HCEC 1CT (cell line): ENCODE data around the gene PRKCH.
A peak's percentile ranks its signal among the peaks of the same experiment; 100 is the strongest.
"Not testable (repeated sequence)": the region's sequence is repeated elsewhere in the genome, so short reads cannot be mapped to it uniquely, and the experiment has no call there.

ENCODE experiments used
- DNase-seq: peaks from one replicate; pipeline ENCODE4 v3.0.0-alpha.2; 2017

PRKCH gene

DNA sequence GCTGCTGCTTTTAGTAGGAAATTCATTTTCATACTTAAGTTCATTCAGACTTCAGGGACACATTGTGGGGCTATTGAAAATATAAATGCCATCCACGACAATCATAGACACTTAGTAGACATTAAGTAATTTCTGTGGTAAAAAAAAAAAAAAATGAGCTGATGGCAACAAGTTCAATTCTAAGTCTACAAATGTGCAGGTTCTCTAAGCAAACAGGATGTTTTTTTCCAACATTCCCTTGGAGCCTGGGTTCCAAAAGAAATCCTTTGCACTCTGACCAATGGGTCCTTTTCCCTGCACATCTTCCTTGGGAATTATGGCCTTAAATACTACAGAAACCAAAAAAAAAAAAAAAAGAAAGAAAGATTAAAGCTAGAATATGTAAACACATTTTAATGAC, 198.4 kb downstream of the PRKCH start:
- no peak for DNase-seq

DNA sequence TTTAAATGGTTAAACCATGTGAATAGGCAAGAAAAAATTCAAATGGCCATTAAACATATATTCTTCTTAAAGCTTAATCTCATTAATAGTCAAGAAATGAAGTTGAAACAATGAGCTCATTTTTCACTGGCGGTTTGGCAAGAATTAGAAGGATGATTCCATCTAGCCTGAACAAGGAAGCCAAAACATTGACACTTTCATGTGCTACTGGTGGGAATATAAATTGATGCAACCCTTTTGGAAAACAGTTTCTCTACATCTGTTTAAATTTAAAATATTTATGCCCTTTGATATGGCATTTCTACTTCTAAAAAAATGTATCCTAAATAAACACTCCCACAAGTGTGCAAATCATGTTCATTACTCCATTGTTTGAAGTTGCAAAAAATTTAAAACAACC, 199.2 kb downstream of the PRKCH start:
- peak; percentile 48 for DNase-seq

DNA sequence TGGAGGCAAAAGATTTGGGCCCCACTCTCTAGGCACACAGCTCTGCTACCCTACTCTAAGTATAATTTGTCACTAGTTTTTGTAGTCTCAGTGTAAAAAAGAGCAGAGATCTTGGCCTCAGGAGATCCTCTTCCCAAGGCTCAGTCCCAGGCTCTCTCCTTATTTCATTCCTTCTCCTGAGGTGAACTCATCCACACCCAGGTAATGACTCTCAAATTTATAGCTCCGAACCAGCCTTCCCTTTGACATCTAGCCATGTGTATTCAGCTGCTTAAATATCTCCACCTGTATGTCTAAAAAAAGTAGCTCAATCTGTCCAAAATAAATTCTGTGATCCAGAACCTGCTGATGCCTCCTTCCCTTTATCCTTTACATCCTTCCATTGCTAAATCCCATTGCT, 200.4 kb downstream of the PRKCH start:
- no peak for DNase-seq

DNA sequence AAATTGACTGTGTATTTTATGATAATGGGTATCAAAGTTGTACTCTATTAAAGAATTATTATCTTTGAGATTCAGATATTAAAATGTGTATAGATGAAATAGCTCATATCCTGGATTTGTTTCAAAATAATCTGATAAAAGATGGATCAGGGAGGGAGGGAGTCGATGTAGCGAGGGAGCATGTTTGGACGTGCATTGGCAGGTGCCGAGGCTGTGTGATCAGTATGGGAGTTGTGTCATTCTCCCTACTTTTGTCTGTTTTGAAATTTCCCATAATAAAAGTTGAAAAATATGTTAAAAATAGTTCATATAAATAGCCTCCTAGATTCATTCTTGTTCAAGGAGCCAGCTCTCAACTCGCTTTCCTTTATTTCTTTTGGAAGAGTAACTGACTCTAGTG, 202.4 kb downstream of the PRKCH start:
- DNase-seq: no peak

DNA sequence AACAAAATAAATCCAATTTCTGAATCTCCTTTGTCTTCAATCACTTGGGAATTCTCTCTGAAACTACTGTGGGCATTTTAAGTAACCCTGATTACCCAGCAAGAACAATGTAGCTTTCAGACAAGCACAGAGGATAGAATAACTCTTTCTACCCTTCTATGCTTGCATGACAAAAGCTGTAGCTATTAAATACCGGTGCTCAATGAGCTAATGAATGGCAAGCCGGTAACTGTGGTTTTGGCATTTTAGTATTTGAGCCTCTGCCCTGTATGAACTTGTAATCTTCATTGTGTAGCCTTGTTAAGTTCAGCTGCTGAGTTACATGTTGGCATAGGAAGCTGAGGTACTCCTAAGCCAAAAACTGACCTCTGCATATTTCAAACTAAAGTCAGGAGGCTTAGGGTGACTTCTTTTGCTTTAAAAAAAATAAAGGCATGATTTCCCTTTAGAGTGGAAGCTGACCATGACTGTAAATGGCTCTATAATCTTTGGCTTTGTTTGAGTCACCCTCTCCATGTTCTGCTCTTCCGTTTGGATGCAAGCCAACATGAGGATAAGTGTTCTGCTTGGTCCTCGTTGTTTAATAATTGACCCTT, 202.9 kb downstream of the PRKCH start:
- DNase-seq: peak; percentile 82

DNA sequence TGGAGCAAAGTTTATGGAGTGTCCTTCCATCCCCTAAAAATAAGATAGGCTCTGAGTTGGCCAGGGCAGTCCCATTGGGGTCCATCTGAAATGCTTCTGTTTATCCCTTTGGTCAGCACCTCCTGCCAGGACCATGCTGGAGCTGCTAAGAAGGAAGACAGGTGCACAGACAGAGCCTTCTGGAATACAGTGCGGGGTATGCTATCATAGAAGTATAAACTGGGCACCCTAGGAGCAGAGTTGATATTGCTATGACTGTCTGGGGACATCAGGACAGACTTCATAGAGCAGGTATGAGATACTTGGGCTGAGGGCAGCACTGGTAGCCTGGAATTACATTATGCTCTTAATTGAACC, 203.5 kb downstream of the PRKCH start:
- no peak for DNase-seq

DNA sequence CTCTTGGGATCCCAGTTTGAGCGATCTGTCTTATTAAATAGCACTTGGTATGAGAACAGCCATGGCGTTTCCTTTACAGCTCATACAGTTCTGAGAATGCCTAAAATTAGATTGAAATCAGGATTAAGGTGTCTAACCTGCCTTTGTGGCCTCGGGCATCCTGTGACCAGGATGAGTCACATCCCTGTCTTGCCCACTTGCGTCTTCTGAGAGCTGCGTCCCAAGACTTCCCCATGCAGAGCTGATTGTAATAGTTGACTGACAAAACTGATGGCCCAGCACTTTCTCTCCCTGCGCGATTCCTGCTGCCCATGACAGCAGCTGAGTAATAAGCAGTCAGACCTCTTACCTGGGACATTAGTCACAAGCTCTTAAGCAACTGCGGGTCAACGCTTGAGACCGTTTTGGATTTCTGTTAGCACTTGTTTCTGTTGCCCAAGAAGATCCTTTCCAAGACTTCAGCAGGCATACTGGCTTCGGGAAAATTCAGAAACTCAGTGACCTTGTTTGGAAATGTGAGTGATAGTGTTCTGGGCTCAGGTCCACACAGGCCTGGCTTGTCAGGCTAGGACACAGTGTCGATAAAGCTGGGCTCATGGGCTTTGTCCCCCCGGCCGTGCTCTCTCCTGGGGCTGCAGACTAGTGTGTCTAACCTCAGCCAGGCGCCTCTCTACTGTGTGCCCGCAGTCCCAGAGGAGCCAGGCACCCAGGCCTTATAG, 204.1 kb downstream of the PRKCH start:
- DNase-seq: peak; percentile 46

DNA sequence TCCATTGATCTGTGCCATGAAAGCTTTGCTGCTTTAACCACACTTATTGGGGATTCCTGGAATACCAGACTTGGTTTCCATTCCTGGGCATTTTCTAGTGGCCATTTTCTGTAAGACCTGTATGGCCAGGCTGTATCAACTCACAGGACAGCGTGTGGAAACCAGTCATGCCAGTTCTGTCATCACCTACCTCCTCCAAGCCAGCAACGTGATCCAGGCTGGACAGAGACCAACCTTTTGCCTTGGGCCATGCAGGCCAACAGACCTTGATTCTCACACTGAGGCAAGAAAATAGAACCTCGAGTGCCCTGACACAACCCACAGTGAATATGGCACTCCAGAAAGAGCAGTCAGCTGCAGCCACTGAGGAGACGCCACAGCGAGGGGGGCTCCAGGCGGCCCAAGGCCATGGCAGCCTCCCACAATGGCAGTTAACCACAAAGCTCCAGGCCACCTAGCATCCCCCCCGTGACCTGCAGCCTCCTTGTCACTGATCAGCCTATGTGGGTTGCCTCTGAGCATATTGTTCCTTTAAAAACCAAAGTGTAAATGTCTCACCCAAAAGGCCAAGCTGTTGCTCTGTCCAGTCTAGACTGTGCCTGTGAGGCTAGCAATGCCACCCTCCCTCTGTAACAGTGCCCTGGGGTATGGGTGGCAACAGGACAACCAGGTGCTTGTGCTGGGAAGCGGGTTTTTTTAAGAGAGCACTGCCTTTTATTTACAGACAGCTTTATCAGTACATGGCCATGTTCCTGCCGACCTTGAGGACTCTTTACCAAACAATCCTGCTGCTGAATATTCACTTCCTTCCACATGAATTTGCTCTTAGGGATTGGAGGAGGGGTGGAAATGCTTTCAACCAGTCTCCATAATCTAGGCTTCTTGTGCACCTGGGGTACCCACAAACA, 205.3 kb downstream of the PRKCH start:
- no peak for DNase-seq

DNA sequence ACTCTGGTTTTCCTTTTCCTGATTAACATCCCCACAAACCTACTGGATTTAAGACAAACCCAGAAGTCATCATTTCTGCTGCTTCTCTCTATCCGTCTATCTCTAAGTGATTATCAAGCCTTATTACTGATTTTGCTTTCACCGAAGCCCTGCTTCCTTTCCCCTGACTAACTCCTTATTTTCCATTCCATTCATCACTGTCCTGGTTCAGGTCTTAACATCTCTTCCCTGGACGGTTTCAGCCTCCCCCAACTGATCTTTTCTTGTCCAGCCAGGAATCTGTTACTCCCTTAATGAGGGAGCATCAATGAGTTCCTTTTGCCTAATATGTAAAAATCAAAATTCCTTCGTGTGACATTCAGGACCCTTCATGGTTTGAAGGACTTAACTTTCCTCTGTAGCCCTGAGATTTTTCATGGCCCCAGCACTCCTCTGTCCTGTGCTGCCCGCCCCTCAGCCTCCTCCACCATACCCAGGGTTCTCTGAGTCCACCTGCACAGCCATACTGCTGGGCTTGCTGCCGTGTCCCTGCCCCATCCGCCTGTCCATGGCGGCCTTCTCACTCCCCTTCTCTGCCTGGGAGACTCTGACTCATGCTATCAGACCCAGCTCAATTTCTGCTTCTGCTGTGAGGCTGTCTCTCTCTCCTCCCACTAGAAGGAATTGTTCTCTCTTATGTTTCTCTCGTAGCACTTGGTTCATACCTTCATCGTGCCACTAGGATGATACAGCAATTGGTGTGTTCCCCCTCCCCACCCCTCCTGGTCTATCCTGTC, 206.1 kb downstream of the PRKCH start:
- peak; percentile 85 for DNase-seq

DNA sequence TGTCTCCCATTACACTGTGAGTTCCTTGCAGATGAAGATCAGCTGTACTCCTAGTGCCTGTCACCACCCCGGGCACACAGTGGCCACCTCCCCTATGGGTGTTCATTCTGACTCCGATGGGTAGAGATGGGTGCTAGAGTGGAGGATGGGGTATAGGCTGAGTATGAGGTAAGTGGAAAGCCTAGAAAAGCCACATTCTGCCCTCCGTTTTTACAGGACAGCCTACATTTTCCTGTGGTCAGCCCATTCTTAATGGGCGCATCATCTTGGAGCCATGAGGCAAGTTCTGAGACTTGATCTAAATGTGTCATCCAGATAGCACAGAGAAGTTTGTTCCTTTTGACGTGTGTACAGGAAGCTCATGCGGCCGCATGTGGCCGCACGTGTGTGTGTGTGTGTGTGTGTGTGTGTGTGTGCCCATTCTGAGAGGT, 207.2 kb downstream of the PRKCH start:
- peak; percentile 95 for DNase-seq

DNA sequence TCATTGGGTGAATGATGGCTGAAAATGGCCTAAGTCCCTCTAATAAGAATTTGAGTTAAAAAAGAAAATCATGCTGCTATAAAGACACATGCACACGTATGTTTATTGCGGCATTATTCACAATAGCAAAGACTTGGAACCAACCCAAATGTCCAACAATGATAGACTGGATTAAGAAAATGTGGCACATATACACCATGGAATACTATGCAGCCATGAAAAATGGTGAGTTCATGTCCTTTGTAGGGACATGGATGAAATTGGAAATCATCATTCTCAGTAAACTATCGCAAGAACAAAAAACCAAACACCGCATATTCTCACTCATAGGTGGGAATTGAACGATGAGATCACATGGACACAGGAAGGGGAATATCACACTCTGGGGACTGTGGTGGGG, 208.0 kb downstream of the PRKCH start:
- not testable (repeated sequence) for DNase-seq

DNA sequence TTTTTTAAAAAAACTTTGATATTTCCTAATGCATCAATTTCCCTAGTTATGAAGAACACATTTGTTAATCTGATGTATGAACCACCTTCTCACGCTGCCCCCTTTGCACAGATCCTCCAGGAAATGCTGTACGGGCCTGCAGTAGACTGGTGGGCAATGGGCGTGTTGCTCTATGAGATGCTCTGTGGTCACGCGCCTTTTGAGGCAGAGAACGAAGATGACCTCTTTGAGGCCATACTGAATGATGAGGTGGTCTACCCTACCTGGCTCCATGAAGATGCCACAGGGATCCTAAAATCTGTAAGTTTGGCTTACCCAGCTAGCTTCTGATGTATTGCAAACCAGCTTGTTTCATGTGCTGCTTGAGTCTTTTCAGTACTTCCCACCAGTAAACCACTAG, 208.9 kb downstream of the PRKCH start:
- DNase-seq: no peak

DNA sequence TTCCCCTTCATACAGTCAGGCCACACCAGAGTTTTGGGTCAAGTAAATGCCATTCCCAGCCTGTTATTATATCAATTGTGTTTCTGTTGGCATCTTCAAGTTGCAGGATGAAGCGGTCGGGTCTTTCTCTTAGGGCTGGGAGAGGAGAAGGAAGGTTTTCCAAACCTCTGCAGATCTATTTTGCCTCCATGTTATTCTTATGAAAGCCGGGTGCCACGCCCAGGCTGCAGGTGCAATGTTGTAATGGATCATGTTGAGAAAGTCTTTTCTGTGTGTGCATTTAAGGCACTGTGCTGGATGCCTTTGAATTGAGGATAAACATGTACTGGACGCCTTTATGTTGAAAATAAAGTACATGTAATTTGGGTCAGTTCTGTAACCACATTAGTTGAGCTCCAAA, 209.5 kb downstream of the PRKCH start:
- DNase-seq: no peak

DNA sequence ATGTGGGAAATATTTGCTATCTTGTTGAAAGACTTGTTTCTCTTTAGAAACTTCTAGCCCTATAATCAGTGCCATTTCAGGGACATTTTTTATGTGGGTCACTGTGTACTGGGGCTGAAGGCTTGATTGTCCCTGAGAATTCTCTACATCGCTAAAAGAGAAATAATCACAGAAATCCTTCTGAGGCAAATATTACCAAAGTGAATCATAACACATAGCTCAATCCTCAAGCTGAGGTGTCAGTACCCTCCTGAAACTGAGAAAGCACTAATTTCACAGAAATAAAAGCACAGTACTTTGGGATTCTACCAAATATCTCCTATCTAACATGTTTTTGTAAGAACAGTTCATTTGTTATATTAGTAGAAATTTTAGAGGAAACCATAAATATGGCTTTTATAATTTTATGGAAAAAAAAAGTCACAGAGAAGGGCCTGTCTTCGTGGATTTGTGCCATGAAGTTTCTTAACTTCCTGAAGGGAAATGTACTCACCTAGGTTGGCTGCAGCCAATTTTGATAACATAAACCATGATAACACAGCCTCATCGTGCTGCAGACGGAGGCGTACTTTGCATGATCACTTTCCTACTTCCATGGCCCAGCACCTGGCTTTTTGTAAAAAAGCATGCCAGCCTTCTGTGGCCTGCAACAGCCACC, 210.2 kb downstream of the PRKCH start:
- DNase-seq: peak; percentile 33

DNA sequence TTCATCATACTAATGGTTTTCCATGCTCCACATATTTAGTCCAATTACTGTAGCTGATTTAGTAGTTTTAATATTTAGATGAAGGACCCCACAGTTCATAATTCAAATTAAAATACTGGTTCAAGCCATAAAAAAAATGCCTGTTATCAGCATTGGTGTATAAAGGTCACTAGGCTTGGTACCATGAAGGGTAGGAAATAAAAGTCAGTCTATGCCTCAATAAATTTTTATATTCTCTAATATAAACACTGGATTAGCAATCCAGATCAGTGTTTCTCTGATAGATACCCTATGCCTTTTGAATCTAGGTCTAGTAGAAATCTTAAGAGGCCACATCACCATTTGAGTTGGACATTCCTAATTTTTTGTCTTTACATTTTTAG, 210.7 kb downstream of the PRKCH start:
- no peak for DNase-seq

DNA sequence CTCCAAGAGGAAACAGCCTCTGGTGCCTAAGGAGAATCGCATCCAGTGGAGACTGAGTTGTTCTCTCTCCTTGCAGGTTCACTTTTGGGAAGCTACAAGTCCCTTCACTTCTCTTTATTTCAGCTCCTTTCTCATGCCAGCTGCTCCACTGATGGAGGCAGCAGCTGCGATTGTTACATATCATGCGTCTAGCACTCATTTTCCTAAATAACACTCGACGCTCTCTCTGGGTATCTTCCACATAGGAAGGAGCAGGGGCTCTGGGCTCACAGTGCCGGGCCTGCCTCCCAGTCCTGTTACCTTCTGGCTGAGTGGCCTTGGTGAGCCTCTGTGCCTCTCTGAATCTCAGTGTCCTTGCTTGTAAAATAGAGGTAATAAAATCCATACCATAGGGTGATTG, 211.4 kb downstream of the PRKCH start:
- DNase-seq: no peak

DNA sequence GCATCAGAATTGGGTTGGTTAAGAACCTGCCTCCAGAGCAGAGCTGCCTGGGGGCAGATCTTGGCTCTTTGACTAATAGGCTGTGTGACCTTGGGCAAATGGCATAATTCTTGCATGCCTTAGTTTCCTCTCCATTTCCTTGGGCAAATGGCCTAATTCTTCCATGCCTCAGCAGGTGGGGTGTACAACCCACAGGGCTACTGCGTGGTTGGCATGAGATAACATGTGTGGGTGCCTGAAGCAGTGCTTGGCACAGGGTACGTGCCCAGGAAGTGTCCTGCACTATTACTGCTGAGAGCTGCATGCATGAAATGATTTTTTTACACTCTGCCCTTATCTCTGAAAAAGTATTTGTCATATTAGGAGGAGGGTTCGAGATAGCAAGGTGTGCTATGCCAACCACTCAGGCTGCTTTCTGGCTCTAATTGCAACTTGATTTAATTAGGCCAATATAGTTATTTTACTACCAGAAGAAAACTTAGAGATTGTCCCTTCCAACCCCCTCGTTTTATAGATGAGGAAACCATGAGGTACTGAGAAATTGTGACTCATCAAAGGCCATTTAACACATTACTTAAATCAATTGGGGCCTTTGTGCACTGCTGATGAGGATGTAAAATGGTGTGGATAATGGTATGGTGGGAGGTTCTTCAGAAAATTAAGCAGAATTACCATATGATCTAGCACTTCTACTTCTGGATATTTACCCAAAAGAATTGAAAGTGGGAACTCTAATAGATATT, 212.3 kb downstream of the PRKCH start:
- no peak for DNase-seq

DNA sequence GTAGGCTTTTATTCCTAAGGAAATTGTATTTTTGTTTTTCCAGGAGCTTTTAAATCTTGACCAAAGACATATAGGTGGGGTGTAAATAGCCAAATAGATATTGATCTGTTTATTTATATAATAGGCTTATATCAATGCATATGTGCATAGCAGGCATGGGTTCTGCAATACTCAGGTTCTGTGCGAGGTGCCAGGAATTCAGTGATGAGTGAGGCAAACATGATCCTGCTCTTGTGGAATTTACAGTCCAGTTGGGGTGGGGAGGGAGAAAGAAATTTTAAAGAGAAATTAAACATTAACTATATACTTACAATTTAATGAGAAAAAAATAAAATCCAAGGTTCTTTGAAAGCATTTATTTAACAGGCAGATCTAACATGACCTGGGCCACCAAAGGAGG, 213.7 kb downstream of the PRKCH start:
- no peak for DNase-seq

DNA sequence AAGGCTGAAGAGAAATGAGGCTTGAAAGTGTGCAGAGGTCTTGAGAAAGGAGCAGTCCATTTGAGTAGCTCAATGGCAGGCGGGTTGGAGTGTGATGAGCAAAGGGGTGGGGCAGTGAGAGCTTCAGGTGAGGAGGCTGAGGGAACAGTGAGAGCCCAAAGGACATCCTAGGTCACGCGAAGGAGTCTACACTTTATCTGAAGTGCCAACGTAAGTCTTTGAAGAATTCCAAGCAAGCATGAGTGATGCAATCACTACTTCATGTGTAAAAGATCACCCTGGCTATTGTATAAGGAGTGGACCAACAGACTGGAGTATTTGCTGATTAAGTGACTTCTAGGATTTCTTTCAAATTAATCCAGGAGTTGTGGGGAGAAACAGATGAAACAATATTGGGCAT, 214.1 kb downstream of the PRKCH start:
- DNase-seq: no peak

DNA sequence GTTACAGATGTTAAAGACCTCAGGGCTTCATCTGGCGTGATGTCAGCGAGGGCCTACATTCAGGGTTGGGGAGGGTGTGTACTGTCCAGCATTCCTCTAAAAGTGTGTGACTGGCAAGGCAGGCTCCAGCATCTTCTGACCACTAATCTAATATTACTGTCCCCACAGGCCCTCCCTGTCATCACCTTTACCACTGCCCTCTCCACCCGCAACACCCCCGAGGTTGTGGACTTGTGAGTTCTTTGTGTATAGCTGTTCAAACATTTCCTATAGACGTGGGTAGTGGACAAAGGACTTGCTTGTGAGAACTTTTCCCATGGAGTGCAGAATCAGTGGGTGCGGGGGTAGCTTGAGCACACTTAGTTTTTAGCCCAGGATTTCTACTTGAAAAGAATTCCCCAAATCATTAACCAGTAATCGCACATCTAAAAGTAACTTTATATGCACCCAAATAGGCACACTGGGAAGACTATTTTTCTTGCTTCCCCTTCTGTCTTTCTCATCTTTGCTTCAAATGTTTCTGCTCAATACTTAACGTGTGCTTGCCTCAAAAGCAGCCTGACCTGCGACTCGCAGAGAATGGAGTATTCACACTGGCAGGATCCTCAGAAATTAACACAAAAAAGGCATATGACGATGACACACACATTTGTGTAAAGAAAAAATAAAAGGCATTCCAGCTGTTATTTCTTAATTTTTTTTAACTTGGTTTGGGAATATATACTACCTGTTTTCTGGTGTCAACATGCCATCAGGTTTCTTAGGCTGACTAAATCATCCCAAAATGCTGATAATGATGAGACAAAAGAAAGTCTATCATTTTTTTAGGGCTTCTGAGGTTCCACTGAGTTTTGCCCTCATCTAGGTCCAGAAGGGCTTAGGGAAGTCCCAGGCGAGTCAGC, 215.5 kb downstream of the PRKCH start:
- DNase-seq: peak; percentile 37
